Astrocyte (in vitro differentiated cells and primary cell): Measurements from ENCODE around the gene AKAP8L. TPM values are rescaled to one million over a fixed set of nuclear protein-coding genes. Genes with fewer than 3 reads are reported as not detected.

Experiments used
- DNase-seq: peaks from one replicate; pipeline ENCODE4 v3.0.0-alpha.2; 2010; ENCODE audit warnings: low read depth
- FAIRE-seq: peaks from 2 replicates; lab custom pipeline; 2011; peaks lifted over from hg19 to GRCh38; lab: Jason Lieb, UNC
- H2AFZ ChIP-seq: 2 replicates; pipeline ENCODE4 v1.6.0; 2012; ENCODE audit warnings: low read depth, low read length, inconsistent platforms
- H3K27ac ChIP-seq: 2 replicates; pipeline ENCODE4 v1.5.1; 2011; ENCODE audit warnings: low read depth, low read length, inconsistent platforms
- H3K27me3 ChIP-seq: 2 replicates; pipeline ENCODE4 v1.6.0; 2011; ENCODE audit warnings: low read length, inconsistent platforms; ENCODE audit not compliant: insufficient read depth
- H3K36me3 ChIP-seq: 2 replicates; pipeline ENCODE4 v1.5.1; 2011; ENCODE audit warnings: low read length, inconsistent platforms; ENCODE audit not compliant: insufficient read depth
- H3K4me1 ChIP-seq: 2 replicates; pipeline ENCODE4 v1.5.1; 2011; ENCODE audit warnings: low read length, inconsistent platforms; ENCODE audit not compliant: insufficient read depth
- H3K4me2 ChIP-seq: 2 replicates; pipeline ENCODE4 v1.6.0; 2012; ENCODE audit warnings: low read length, inconsistent platforms
- H3K4me3 ChIP-seq: 2 replicates; pipeline ENCODE4 v1.5.1; 2011; ENCODE audit warnings: low read depth, mild to moderate bottlenecking, low read length, inconsistent platforms; ENCODE audit not compliant: insufficient read depth
- H3K79me2 ChIP-seq: 2 replicates; pipeline ENCODE4 v1.6.0; 2012; ENCODE audit warnings: mild to moderate bottlenecking, low read length, inconsistent platforms; ENCODE audit not compliant: insufficient read depth
- H3K9ac ChIP-seq: 2 replicates; pipeline ENCODE4 v1.6.0; 2012; ENCODE audit warnings: mild to moderate bottlenecking, low read length, inconsistent platforms
- H3K9me3 ChIP-seq: 2 replicates; pipeline ENCODE4 v1.5.1; 2012; ENCODE audit warnings: low read depth, mild to moderate bottlenecking, low read length, inconsistent platforms; ENCODE audit not compliant: insufficient read depth
- H4K20me1 ChIP-seq: 2 replicates; pipeline ENCODE4 v1.6.0; 2012; ENCODE audit warnings: low read length, inconsistent platforms; ENCODE audit not compliant: insufficient read depth
- H3K27ac Mint-ChIP-seq: one replicate; pipeline ENCODE4 v1.8.0; 2021; ENCODE audit warnings: mild to moderate bottlenecking, mixed read lengths; ENCODE audit not compliant: unreplicated experiment
- H3K27me3 Mint-ChIP-seq: one replicate; pipeline ENCODE4 v1.8.0; 2021; ENCODE audit warnings: low read depth, mixed read lengths; ENCODE audit not compliant: unreplicated experiment
- H3K36me3 Mint-ChIP-seq: one replicate; pipeline ENCODE4 v1.8.0; 2021; ENCODE audit warnings: low read depth, mixed read lengths; ENCODE audit not compliant: unreplicated experiment
- H3K4me1 Mint-ChIP-seq: one replicate; pipeline ENCODE4 v1.8.0; 2021; ENCODE audit warnings: low read depth, mixed read lengths; ENCODE audit not compliant: unreplicated experiment
- H3K4me3 Mint-ChIP-seq: one replicate; pipeline ENCODE4 v1.8.0; 2021; ENCODE audit warnings: mild to moderate bottlenecking, moderate library complexity, mixed read lengths; ENCODE audit not compliant: unreplicated experiment
- H3K9me3 Mint-ChIP-seq: one replicate; pipeline ENCODE4 v1.8.0; 2021; ENCODE audit warnings: mild to moderate bottlenecking, mixed read lengths; ENCODE audit not compliant: unreplicated experiment
- EZH2 ChIP-seq: IDR thresholded peaks from 2 replicates; pipeline ENCODE4 v1.6.1; 2012; ENCODE audit warnings: mild to moderate bottlenecking, low read length, inconsistent platforms; ENCODE audit not compliant: insufficient read depth
- total RNA-seq: library from RNA; stranded (reverse); gene quantifications from 2 replicates; pipeline ENCODE4 v1.2.1, GENCODE V29; 2021
- TF ChIP-seq, protein P1 (sequence below): IDR thresholded peaks from 2 replicates; pipeline ENCODE4 v1.5.1; 2011; ENCODE audit warnings: low read depth, mild to moderate bottlenecking, inconsistent platforms, low read length, moderate library complexity; ENCODE audit not compliant: insufficient read depth

Gene AKAP8L
- total RNA-seq, 1 donor from 2014 or later, result 101 TPM

DNA sequence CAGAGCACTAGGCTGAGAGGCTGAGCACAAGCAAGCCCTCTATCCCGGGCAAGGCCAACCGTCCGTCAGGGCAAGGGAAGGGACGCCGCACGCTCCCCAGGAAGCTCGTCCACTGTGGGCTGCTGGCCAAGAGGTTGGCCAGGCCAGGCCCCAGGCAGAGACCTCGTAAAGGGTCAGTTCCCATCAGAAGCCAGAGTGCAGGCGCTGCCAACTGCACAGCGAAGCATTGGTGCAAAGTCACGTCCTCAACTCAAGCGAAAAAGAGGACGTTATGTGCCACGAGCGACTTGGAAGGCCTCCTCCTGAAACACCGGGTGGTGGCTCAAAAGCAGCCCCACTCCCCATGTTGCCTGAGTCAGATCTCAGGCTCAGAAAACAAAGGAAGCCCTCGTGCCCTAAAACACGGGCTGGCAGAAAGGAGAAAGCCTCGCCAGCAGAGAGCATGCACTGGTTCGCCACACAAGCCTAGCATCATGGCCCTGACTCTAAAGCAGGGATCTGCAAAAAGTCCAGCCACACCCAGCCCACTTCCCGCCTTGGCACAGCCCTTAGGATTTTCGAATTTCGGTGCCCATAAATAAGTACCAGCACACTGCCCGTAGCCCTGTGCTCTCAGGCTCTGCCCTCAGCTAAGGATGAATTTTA, 43.9 kb downstream of the AKAP8L start:
- Mint-ChIP-seq H3K27ac (peak overlapping the region; percentile 53), H3K36me3 (peaks cover 15% of the 10 kb centered on the region), H3K27me3 (no peaks in the 10 kb centered on the region), H3K4me3 (no peak overlapping the region), H3K4me1 (peaks cover 17% of the 10 kb centered on the region), H3K9me3 (no peaks in the 10 kb centered on the region)
- Histone ChIP-seq H4K20me1 (peaks cover 81% of the 10 kb centered on the region), H3K27ac (no peak overlapping the region), H2AFZ (no peak overlapping the region), H3K4me1 (peaks cover 20% of the 10 kb centered on the region), H3K79me2 (peaks cover 85% of the 10 kb centered on the region), H3K4me2 (peak overlapping the region; percentile 47), H3K9ac (peak overlapping the region; percentile 35), H3K27me3 (no peaks in the 10 kb centered on the region), H3K36me3 (peaks cover 20% of the 10 kb centered on the region), H3K4me3 (no peak overlapping the region), H3K9me3 (no peaks in the 10 kb centered on the region)
- TF ChIP-seq, protein P1, sequence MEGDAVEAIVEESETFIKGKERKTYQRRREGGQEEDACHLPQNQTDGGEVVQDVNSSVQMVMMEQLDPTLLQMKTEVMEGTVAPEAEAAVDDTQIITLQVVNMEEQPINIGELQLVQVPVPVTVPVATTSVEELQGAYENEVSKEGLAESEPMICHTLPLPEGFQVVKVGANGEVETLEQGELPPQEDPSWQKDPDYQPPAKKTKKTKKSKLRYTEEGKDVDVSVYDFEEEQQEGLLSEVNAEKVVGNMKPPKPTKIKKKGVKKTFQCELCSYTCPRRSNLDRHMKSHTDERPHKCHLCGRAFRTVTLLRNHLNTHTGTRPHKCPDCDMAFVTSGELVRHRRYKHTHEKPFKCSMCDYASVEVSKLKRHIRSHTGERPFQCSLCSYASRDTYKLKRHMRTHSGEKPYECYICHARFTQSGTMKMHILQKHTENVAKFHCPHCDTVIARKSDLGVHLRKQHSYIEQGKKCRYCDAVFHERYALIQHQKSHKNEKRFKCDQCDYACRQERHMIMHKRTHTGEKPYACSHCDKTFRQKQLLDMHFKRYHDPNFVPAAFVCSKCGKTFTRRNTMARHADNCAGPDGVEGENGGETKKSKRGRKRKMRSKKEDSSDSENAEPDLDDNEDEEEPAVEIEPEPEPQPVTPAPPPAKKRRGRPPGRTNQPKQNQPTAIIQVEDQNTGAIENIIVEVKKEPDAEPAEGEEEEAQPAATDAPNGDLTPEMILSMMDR, result no peak
- TF ChIP-seq EZH2, result no peak
- no peak for DNase-seq
- no peak for FAIRE-seq

DNA sequence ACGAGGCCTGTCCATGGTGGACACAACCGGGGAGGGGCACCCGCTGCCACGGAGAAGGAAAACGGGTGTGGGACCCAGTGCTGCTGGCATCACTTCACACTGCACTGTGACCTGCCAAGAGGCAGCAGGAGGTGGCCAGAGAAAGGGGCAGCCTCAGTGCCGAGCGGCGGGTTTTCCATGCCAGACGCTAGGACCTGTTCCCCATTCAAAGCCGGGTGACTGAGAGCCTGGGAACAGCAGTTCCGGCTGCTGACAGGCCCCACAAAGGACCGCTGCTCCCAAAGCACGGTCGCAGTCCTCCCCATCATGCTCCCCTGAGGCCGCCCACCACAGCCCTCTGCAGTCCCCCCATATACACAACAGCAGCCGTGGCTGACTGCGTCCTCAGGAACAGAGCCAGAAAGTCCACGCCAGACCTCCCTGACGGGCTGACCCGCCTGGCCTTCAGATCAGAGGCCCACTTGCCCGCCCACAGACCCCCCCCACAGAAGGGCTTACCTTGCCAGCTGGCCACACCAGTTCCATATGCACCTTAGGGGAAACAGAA, 44.6 kb downstream of the AKAP8L start:
- FAIRE-seq (no peak), DNase-seq (no peak)
- H3K4me1 Mint-ChIP-seq, result peaks cover 17% of the 10 kb centered on the region
- Histone ChIP-seq H3K4me2 (peak overlapping the region; percentile 47), H3K9me3 (no peaks in the 10 kb centered on the region), H3K4me1 (peaks cover 20% of the 10 kb centered on the region), H3K27ac (no peak overlapping the region), H3K36me3 (peaks cover 22% of the 10 kb centered on the region), H3K27me3 (no peaks in the 10 kb centered on the region), H2AFZ (no peak overlapping the region), H3K4me3 (no peak overlapping the region), H3K9ac (peak overlapping the region; percentile 35), H4K20me1 (peaks cover 83% of the 10 kb centered on the region), H3K79me2 (peaks cover 81% of the 10 kb centered on the region)
- H3K9me3 Mint-ChIP-seq, result no peaks in the 10 kb centered on the region
- H3K27ac Mint-ChIP-seq, result no peak overlapping the region
- no peaks in the 10 kb centered on the region for H3K27me3 Mint-ChIP-seq
- TF ChIP-seq, protein P1, result no peak
- TF ChIP-seq EZH2, result no peak
- H3K4me3 Mint-ChIP-seq, result no peak overlapping the region
- peaks cover 15% of the 10 kb centered on the region for H3K36me3 Mint-ChIP-seq

DNA sequence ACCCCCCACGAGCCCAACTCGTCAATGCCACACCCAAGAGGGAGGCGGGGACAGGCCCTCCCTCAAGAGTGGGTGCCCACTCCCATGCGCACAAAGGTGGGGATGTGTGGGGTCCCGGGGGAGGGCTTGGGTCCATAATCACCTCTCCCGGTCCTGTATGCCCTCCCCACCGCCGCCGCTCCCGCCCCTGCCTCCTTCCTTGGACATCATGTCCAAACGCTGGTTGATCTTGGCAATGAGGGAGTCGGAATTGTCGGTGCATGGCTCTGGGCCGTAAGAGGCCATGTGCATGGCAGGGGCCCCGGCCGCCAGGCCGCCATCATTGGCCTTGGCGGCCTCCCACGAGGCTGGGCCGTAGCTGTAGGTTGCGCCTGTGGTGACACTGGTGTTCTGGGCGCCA, 45.1 kb downstream of the AKAP8L start:
- no peaks in the 10 kb centered on the region for H3K27me3 Mint-ChIP-seq
- TF ChIP-seq, protein P1, result no peak
- no peak for TF ChIP-seq EZH2
- H3K27ac Mint-ChIP-seq, result no peak overlapping the region

More for the DNA sequence above, 45.1 kb downstream of the AKAP8L start:
- no peaks in the 10 kb centered on the region for H3K9me3 ChIP-seq
- H3K36me3 ChIP-seq, result peaks cover 22% of the 10 kb centered on the region
- FAIRE-seq, result no peak
- H3K4me1 ChIP-seq, result peaks cover 20% of the 10 kb centered on the region
- no peak overlapping the region for H3K9ac ChIP-seq
- H3K4me3 ChIP-seq, result no peak overlapping the region
- Mint-ChIP-seq H3K4me1 (peaks cover 17% of the 10 kb centered on the region), H3K9me3 (no peaks in the 10 kb centered on the region), H3K36me3 (peaks cover 15% of the 10 kb centered on the region), H3K4me3 (no peak overlapping the region)
- no peak overlapping the region for H2AFZ ChIP-seq
- H3K27me3 ChIP-seq, result no peaks in the 10 kb centered on the region
- no peak overlapping the region for H3K4me2 ChIP-seq
- H4K20me1 ChIP-seq, result peaks cover 81% of the 10 kb centered on the region
- peaks cover 75% of the 10 kb centered on the region for H3K79me2 ChIP-seq
- DNase-seq, result no peak
- no peak overlapping the region for H3K27ac ChIP-seq
